ENCODE results near the gene MAML3.

MAML3 gene

GRCh38 chr4:139908636-139909437 is 245.1 kb downstream of the MAML3 start:
- H3K9ac ChIP-seq: no peak overlapping the region
- H3K4me2 ChIP-seq (ENCODE audit: low read length): no peak overlapping the region
- H3K27me3 ChIP-seq (ENCODE audit: control insufficient read depth, insufficient read depth, low read length): no peaks in the 10 kb centered on the region
- no peak overlapping the region for H3K4me3 ChIP-seq (ENCODE audit: low read depth, low read length)
- peaks cover 4% of the 10 kb centered on the region for H3K4me1 ChIP-seq
- H3K27ac ChIP-seq: no peak overlapping the region
- no peaks in the 10 kb centered on the region for H3K79me2 ChIP-seq
- no peaks in the 10 kb centered on the region for H3K9me3 ChIP-seq (ENCODE audit: control insufficient read depth, low read length)
- no peak for TF ChIP-seq CTCF (IDR thresholded peaks at IDR 0.05)
- H2AFZ ChIP-seq: no peak overlapping the region
- no peaks in the 10 kb centered on the region for H3K36me3 ChIP-seq (ENCODE audit: control insufficient read depth, insufficient read depth, low read length)

- no peaks in the 10 kb centered on the region for H3K27me3 ChIP-seq (ENCODE audit: control insufficient read depth, insufficient read depth, low read length)
- H3K4me2 ChIP-seq (ENCODE audit: low read length): no peak overlapping the region
- no peak overlapping the region for H3K4me3 ChIP-seq (ENCODE audit: low read depth, low read length)
- TF ChIP-seq CTCF (IDR thresholded peaks at IDR 0.05): no peak
- H3K27ac ChIP-seq: no peak overlapping the region
- H3K9ac ChIP-seq: no peak overlapping the region
- no peaks in the 10 kb centered on the region for H3K79me2 ChIP-seq
- no peaks in the 10 kb centered on the region for H3K9me3 ChIP-seq (ENCODE audit: control insufficient read depth, low read length)
- H3K4me1 ChIP-seq: no peaks in the 10 kb centered on the region
- no peaks in the 10 kb centered on the region for H3K36me3 ChIP-seq (ENCODE audit: control insufficient read depth, insufficient read depth, low read length)
- H2AFZ ChIP-seq: no peak overlapping the region
Measured at GRCh38 chr4:139907001-139907809, 246.8 kb downstream of the MAML3 start.

GRCh38 chr4:139905489-139905888 is 248.5 kb downstream of the MAML3 start:
- no peaks in the 10 kb centered on the region for H3K9me3 ChIP-seq (ENCODE audit: control insufficient read depth, low read length)
- no peak overlapping the region for H3K4me2 ChIP-seq (ENCODE audit: low read length)
- no peak overlapping the region for H3K27ac ChIP-seq
- H2AFZ ChIP-seq: no peak overlapping the region
- no peaks in the 10 kb centered on the region for H3K27me3 ChIP-seq (ENCODE audit: control insufficient read depth, insufficient read depth, low read length)
- TF ChIP-seq CTCF (IDR thresholded peaks at IDR 0.05): no peak
- no peak overlapping the region for H3K4me3 ChIP-seq (ENCODE audit: low read depth, low read length)
- H3K36me3 ChIP-seq (ENCODE audit: control insufficient read depth, insufficient read depth, low read length): no peaks in the 10 kb centered on the region
- H3K9ac ChIP-seq: no peak overlapping the region
- H3K4me1 ChIP-seq: no peaks in the 10 kb centered on the region
- no peaks in the 10 kb centered on the region for H3K79me2 ChIP-seq

GRCh38 chr4:139904406-139904805 is 249.6 kb downstream of the MAML3 start:
- no peaks in the 10 kb centered on the region for H3K4me1 ChIP-seq
- no peaks in the 10 kb centered on the region for H3K27me3 ChIP-seq (ENCODE audit: control insufficient read depth, insufficient read depth, low read length)
- no peak overlapping the region for H3K4me2 ChIP-seq (ENCODE audit: low read length)
- no peaks in the 10 kb centered on the region for H3K9me3 ChIP-seq (ENCODE audit: control insufficient read depth, low read length)
- no peak overlapping the region for H3K4me3 ChIP-seq (ENCODE audit: low read depth, low read length)
- no peak overlapping the region for H3K9ac ChIP-seq
- TF ChIP-seq CTCF (IDR thresholded peaks at IDR 0.05): no peak
- H3K79me2 ChIP-seq: no peaks in the 10 kb centered on the region
- H3K27ac ChIP-seq: no peak overlapping the region
- H2AFZ ChIP-seq: no peak overlapping the region
- H3K36me3 ChIP-seq (ENCODE audit: control insufficient read depth, insufficient read depth, low read length): no peaks in the 10 kb centered on the region
